ENCODE results near the gene SCAI.
"Not testable (repeated sequence)": the region's sequence is repeated elsewhere in the genome, so short reads cannot be mapped to it uniquely, and the experiment has no call there.

Gene SCAI

GRCh38 chr9:124934290-124934689 lies 209.0 kb downstream of the SCAI start:
- TF ChIP-seq, protein P1, sequence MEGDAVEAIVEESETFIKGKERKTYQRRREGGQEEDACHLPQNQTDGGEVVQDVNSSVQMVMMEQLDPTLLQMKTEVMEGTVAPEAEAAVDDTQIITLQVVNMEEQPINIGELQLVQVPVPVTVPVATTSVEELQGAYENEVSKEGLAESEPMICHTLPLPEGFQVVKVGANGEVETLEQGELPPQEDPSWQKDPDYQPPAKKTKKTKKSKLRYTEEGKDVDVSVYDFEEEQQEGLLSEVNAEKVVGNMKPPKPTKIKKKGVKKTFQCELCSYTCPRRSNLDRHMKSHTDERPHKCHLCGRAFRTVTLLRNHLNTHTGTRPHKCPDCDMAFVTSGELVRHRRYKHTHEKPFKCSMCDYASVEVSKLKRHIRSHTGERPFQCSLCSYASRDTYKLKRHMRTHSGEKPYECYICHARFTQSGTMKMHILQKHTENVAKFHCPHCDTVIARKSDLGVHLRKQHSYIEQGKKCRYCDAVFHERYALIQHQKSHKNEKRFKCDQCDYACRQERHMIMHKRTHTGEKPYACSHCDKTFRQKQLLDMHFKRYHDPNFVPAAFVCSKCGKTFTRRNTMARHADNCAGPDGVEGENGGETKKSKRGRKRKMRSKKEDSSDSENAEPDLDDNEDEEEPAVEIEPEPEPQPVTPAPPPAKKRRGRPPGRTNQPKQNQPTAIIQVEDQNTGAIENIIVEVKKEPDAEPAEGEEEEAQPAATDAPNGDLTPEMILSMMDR (IDR thresholded peaks at IDR 0.05; ENCODE audit: control insufficient read depth, insufficient read depth, low read depth, low read length, missing control alignments): no peak
- H3K4me3 ChIP-seq (ENCODE audit: control insufficient read depth, low read depth, low read length): no peak overlapping the region
- peak; percentile 11 for DNase-seq (ENCODE audit: low read depth)

DNA sequence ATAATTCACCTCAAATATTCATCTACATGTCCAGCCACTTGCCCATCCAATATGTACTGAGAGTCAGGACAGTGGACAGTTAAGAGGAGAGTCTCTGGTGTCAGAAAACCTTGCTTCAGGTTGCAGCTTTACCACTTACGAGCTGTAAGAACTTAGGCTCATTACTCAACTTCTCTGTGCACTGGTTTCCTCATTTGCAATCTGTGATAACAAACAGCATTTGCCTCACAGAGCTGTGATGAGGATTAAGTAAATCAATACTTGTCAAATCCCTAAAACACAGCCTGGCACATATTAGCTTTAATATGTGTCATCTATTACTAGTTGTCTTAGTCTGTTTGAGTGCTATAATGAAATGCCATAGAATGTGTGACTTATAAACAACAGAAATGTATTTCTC lies 211.0 kb downstream of the SCAI start:
- TF ChIP-seq, protein P1 (IDR thresholded peaks at IDR 0.05; ENCODE audit: control insufficient read depth, insufficient read depth, low read depth, low read length, missing control alignments): no peak
- no peak overlapping the region for H3K4me3 ChIP-seq (ENCODE audit: control insufficient read depth, low read depth, low read length)
- no peak for DNase-seq (ENCODE audit: low read depth)

DNA sequence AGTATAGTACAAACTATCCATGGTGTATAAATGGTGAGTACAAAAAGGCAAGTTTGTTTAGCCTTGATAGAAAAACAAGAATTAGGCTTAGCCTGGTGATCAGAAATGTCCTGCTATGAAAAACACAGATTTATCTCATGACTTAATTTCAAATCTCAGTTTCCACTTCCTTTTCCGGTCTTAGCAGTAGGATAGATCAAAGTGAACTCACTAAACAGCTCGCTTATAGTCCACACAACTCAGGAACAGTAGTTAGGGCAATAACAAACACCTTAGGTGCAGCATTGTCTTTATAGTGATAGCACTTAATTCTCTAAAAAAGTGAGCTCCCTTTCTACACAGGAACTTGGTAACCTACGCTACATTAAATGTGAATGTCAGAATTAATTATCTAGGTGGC lies 213.9 kb downstream of the SCAI start:
- H3K4me3 ChIP-seq (ENCODE audit: control insufficient read depth, low read depth, low read length): no peak overlapping the region
- TF ChIP-seq, protein P1 (IDR thresholded peaks at IDR 0.05; ENCODE audit: control insufficient read depth, insufficient read depth, low read depth, low read length, missing control alignments): no peak
- no peak for DNase-seq (ENCODE audit: low read depth)

- TF ChIP-seq, protein P1 (IDR thresholded peaks at IDR 0.05; ENCODE audit: control insufficient read depth, insufficient read depth, low read depth, low read length, missing control alignments): no peak
- no peak overlapping the region for H3K4me3 ChIP-seq (ENCODE audit: control insufficient read depth, low read depth, low read length)
- DNase-seq (ENCODE audit: low read depth): no peak
These were observed 215.2 kb downstream of the SCAI start for GRCh38 chr9:124928116-124928515.

DNA sequence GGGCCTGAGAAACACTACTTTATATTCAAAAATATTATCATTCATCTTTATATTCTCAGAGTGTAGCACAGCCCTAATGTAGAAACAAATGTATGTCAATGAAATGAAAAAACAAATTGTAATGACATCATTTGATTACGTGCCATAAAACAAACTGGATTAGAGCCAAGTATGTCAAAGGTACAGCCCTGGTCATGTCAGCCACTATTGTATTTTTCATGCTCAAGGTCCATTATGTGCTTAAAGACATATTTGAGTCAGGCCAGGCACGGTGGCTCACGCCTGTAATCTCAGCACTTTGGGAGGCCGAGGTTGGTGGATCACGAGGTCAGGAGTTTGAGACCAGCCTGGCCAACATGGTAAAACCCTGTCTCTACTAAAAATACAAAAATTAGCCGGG lies 222.9 kb downstream of the SCAI start:
- not testable (repeated sequence) for DNase-seq (ENCODE audit: low read depth); H3K4me3 ChIP-seq (ENCODE audit: control insufficient read depth, low read depth, low read length)

DNA sequence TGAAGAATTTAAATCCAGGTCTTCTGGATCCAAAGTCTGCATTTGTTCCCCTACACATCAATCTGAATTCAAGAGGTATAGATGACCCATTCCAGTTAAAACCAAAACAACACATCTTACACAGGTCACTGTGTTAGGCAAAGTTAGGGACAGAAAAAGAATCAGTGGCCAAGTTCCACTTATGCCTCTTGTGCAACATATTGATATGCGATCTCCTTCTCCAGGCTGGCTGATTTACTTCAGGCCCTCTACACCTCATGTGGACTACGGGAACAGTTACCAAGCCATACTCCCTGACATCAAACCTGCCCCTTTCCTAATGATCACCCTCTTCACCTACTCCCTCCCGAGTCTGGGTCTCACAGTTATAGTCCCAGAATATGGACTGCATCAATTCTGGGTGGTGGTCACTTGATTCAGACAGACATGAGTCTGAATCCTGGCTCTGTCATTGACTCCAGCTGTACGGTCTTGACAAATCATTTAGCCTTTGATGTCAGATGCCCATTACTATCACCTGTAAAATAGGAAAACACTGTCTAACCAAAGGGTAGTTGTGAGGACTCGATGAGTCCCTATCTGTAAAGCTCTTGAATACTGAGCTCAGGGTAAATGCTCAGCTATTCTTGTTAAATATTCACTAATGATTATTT lies 228.4 kb downstream of the SCAI start:
- TF ChIP-seq, protein P1 (IDR thresholded peaks at IDR 0.05; ENCODE audit: control insufficient read depth, insufficient read depth, low read depth, low read length, missing control alignments): no peak
- DNase-seq (ENCODE audit: low read depth): no peak
- no peak overlapping the region for H3K4me3 ChIP-seq (ENCODE audit: control insufficient read depth, low read depth, low read length)

DNA sequence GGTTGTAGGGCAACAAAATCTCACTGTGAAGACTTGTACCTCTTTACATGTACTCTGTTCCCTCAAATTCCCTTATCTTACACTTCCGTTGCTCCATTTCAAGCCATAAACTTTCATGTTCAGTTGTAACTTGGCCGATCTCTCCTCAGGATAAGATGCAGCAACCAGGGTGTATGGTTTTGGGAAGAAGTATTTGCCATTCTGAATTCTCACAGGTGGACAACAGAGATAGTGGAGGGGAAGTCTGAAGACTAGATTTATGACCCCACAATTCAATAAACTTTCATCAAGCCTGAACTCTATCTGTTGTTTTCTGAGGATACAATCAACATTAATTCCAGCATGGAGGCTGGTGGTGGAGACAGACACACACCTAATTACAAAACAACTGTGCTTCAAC lies 229.9 kb downstream of the SCAI start:
- TF ChIP-seq, protein P1 (IDR thresholded peaks at IDR 0.05; ENCODE audit: control insufficient read depth, insufficient read depth, low read depth, low read length, missing control alignments): no peak
- H3K4me3 ChIP-seq (ENCODE audit: control insufficient read depth, low read depth, low read length): no peak overlapping the region

More for the DNA sequence above, 229.9 kb downstream of the SCAI start:
- no peak for DNase-seq (ENCODE audit: low read depth)

All from AG09309 (cell line).